ENCODE data around the gene POLR2I.
A peak's percentile ranks its signal among the peaks of the same experiment; 100 is the strongest.
"Not testable (repeated sequence)": the region's sequence is repeated elsewhere in the genome, so short reads cannot be mapped to it uniquely, and the experiment has no call there.

POLR2I gene

GRCh38 chr19:36114721-36115452, at the start of gene POLR2I:
POLR2I (minus strand) TSS chr19:36114875; CDS start chr19:36114856, 19 bp downstream.
- peak; percentile 100 for DNase-seq (ENCODE audit: low read depth)

DNA sequence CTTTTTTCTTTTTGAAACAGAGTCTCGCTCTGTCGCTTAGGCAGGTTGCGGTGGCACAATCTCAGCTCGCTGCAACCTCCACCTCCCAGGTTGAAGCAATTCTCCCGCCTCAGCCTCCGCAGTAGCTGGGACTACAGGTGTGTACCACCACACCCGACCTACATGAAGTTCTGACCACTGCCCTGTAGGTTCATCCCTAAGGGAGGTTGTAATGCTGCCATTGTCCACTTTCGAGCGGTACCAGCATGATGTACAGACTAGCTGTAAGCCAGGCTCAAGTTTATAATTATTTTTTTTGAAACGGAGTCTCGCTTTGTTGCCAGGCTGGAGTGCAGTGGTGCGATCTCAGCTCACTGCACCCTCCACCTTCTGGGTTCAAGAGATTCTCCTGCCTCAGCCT, 49.1 kb upstream of the POLR2I start:
- DNase-seq (ENCODE audit: low read depth): no peak

- DNase-seq (ENCODE audit: low read depth): no peak
Measured at GRCh38 chr19:36160821-36161596, 46.3 kb upstream of the POLR2I start.

- DNase-seq (ENCODE audit: low read depth): no peak
Measured at GRCh38 chr19:36153126-36153525, 38.5 kb upstream of the POLR2I start.

- DNase-seq (ENCODE audit: low read depth): peak; percentile 37
Measured at GRCh38 chr19:36152352-36153091, 37.8 kb upstream of the POLR2I start, which contains the start of gene COX7A1. COX7A1 (minus strand) TSS chr19:36152447; CDS start chr19:36152407, 40 bp downstream.

- no peak for DNase-seq (ENCODE audit: low read depth)
Measured at GRCh38 chr19:36152019-36152351, 37.3 kb upstream of the POLR2I start.

DNA sequence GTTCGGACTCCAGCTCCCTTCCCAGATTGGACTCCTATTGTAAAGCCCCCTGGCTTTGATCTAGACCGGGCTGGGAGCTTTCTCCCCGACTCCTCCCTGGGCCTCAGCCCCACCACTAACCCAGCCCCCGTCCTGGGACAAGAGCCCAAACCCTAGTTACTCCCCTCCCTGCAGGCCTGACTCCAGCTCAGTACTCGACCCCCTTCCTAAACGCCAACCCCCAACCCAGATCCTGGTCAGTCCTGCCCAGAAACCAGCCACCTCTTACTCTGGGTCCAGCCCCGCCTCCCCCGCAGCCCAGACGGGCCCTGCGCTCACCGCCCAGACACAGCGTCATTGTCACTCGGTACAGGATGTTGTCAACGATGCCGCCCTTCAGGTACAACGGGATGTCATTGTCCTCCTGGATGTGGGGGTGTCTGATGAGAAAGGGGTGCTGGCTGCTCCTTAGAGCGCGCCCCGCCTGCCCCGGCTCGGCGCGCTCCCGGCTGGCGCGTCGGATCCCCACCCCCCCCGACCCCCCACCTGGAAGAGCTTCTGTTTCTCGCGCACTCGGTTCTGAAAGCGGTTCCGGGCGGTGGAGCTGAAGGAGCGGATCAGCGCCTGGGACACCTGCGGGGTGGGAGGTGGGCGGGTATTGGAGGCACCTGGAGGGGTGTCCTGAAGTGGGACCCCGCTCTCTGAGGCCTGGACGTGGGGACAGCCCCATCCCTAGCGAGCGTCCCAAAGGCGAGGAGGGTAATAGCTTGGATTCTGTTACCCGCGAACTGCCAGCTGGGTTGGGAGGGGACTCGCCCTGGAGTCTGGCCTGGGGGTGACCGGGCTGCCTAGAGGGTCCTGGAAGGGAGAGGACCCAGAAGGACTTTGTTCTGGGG, 36.7 kb upstream of the POLR2I start:
- DNase-seq (ENCODE audit: low read depth): no peak

GRCh38 chr19:36150586-36150985, 35.9 kb upstream of the POLR2I start:
- DNase-seq (ENCODE audit: low read depth): no peak

DNA sequence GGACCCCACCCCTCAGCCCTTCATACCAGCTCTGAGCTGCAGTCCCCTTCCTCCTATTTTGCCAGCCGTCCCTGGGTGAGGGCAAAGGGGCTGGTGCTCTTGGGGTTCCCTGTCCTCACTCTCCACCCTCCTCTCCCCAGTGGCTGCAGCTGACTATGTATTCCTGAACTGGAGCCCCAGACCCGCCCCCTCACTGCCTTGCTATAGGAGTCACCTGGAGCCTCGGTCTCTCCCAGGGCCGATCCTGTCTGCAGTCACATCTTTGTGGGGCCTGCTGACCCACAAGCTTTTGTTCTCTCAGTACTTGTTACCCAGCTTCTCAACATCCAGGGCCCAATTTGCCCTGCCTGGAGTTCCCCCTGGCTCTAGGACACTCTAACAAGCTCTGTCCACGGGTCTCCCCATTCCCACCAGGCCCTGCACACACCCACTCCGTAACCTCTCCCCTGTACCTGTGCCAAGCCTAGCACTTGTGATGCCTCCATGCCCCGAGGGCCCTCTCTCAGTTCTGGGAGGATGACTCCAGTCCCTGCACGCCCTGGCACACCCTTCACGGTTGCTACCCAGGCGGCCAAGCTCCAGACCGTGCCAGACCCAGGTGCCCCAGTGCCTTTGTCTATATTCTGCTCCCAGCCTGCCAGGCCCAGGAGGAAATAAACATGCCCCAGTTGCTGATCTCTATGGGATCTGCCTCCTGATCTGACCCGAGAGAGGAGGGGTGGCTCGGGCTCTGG, 35.2 kb upstream of the POLR2I start:
- DNase-seq (ENCODE audit: low read depth): no peak

DNA sequence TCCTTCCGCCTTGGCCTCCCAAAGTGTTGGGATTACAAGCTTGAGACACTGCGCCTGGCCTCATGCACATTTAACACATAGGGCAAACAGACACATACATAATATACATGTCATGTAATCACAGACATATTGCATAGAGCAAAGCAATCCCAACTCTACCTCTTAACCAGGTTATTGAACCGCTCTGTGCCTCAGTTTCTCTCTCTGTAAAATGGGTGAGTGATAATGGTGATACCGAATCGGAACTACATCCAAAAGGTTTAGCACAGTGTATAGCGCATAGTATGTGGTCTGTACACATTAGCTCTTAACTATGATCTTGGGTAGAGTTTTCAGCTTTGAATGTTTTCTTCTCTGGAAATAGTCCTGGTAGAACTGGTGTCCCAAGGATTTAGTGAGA, 29.9 kb upstream of the POLR2I start:
- DNase-seq (ENCODE audit: low read depth): no peak

DNA sequence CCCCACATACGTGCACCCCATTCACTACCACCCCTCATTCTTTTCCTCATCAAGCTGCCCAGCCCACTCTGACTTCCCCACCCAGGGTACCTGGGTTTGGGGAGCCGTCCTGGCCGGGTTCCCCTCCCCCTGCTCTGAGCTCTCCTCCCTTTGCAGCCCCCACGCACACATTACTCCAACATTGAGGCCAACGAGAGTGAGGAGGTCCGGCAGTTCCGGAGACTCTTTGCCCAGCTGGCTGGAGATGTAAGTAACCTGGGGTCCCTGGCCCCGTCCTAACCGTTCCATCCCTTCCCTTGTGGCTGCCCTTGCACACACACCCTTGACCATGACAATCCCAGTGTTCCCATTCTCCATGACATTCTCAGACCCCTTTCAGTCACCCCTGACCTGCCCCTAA, 27.8 kb upstream of the POLR2I start:
- no peak for DNase-seq (ENCODE audit: low read depth)

DNA sequence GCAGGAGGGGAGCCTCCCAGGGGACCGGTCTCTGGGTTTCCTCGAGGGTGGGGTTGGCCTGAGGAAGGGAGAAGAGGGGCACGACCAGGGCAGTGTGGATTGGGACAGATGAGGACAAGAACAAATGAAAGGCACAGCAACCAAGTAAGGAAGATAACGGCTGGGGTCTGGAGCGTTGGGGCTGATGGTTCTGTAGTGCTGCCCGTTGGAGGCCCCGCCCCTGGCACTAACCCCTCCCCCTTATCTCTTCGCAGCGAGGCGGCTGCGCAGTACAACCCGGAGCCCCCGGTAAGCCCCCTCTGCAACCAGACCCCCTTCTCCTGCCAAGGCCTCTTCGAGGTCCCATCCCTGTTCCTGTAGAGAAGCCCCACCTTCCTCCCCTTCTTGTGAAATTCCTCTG, 27.4 kb upstream of the POLR2I start:
- DNase-seq (ENCODE audit: low read depth): no peak

DNA sequence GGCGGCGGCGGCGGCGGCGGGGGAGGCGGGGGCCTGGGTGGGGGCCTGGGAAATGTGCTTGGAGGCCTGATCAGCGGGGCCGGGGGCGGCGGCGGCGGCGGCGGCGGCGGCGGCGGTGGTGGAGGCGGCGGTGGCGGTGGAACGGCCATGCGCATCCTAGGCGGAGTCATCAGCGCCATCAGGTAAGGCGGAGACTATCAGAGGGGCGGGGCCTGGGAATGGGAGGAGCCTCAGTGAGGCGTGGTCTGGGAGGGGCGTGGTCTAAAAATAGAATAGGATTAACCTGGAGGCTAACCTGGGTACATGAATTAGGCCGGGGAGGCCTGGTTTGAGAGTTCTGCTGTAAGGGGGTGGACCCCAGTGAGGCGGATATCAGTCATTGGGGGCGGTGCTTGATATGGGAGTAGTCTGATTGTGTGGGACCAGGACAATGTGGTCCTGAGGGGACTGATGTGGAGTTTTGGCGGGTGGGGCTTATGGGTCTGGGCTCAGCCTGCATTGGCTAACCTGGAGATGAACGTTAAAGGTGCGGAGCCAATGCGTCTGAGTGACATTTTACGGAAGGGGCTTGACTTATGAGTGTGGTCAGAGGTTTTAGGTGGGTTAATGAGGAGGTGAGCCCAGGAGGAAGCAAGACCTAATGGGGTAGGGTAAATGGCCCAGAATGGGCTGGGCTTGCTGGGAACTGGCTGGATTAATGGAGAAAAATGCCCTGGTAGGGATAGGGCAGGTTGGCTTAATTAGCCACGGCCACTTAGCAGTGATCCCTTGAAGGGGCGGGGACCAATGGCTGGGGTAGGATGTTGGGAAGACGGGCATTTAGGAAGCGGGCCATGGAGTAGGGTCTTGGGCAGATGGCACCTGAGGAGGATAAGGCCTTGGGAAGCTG, 26.6 kb upstream of the POLR2I start:
- DNase-seq (ENCODE audit: low read depth): peak; percentile 72

DNA sequence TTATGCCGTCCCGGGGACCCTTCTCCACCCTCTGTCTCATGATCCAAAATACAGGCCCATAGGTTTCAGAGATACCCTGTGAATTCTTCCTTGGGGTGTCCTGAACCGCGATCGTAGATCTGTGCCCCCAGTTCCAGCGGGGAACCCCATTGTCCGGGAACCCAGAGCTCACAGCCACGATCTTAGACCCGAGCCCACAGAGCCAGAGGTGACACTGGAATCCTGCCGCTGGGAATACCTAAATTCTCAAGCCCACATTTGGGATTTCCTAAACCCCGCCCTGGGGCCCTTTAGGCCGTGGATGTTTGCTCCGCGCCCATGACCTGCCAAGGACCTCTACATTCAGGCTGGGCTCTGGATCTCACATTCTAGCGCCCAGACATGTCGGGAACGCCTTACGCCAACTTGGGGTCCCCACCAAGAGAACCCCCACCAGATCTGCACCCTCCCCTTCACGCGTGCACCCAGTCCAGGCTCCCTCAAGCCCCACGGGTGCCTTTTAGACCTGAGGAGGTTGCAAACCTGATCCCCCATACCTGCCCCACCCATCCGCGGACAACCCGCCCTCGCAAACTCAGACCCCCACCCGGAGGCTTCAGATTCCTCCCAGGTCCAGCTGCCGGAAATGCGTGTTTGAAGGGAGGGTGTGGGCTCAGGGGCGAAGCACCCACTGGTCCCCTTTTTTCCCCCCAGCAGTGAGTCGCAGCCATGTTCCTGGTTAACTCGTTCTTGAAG, 25.8 kb upstream of the POLR2I start:
- DNase-seq (ENCODE audit: low read depth): peak; percentile 43

DNA sequence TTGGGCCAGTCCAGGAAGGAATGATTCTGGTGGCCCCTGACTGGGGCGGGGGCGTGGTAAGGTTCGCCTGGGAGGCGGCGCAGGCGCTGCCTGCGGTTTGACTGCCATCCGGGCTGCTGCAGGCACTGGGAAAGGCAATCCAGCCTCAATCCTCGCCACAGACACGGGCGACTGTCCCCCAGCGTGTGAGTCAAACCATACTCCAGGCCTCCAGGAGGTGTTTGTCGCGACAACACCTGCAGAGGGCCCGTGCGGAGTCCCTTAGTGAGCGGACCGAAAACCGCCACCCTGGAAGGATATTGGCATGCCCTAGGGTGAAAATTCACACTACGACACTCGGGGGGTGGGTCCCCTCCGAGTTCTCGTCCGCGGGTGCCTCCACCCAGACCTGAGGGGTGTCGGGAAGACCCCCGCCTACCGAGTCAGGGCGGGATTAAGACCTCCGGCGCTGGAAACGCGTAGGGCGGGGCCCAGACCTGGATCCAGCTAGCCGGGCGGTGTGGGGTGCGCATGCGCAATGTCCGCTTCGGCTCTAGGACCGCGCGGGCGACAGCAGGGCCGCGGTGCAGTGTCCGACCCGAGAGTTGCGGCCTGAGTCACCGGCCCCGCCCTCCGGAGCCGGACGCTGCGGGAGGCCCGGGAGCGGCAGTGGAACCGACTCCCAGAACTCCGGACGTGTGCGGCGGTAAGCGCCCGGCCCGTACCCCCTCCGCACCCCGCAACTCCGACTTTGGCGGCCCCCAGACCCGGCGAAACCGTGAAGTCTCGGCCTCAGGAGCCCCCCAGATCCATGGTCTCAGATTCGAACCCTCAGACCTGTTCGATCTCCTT, 25.0 kb upstream of the POLR2I start, which contains the start of gene CAPNS1:
Gene CAPNS1, plus strand, starts transcription at position 594 of the 831 bp plus-strand sequence. CDS start 946 bp downstream, outside the sequence.
- peak; percentile 86 for DNase-seq (ENCODE audit: low read depth)

DNA sequence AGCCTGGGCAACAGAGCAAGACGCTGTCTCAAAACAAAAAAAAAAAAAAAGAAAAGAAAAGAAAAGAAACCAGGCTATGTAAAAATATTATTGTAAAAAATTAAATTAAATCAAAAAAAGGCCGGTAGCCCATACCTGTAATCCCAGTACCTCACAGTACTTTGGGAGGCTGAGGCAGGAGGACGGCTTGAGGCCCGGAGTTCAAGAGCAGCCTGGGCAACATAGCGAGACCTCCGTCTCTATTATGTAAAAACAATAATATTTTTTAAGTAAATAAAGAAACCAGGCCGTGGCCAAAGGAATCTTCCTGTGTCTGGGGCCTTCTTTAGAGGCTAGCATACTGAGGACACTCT, 24.4 kb upstream of the POLR2I start:
- DNase-seq (ENCODE audit: low read depth): no peak

- peak; percentile 61 for DNase-seq (ENCODE audit: low read depth)
Measured at GRCh38 chr19:36136964-36137686, 22.4 kb upstream of the POLR2I start.

DNA sequence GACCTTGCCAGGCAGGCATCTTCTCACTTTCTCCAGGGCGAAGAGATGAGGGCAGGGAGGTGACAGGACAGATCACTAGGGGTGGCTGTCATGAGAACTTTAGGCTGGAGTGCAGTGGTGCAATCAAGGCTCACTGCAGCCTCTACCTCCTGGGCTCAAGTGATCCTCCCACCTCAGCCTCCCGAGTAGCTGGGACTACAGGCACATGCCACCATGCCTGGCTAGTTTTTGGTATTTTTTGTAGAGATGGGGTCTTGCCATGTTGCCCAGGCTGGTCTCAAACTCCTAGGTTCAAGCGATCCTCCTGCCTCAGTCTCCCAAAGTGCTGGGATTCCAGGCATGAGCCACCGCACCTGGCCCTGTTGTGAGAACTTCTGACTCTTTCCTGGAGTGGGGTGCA, 20.2 kb upstream of the POLR2I start:
- not testable (repeated sequence) for DNase-seq (ENCODE audit: low read depth)
